Measurements from ENCODE around the gene LIPG. TPM values are rescaled to one million over a fixed set of nuclear protein-coding genes. Genes with fewer than 3 reads are reported as not detected.

The LIPG gene
- total and polyA plus RNA-seq, 2 of the 13 experiments (the other 11 are each of a cell fraction or from before 2014, with no cell fraction given) = 0.96 to 10.8 TPM

DNA sequence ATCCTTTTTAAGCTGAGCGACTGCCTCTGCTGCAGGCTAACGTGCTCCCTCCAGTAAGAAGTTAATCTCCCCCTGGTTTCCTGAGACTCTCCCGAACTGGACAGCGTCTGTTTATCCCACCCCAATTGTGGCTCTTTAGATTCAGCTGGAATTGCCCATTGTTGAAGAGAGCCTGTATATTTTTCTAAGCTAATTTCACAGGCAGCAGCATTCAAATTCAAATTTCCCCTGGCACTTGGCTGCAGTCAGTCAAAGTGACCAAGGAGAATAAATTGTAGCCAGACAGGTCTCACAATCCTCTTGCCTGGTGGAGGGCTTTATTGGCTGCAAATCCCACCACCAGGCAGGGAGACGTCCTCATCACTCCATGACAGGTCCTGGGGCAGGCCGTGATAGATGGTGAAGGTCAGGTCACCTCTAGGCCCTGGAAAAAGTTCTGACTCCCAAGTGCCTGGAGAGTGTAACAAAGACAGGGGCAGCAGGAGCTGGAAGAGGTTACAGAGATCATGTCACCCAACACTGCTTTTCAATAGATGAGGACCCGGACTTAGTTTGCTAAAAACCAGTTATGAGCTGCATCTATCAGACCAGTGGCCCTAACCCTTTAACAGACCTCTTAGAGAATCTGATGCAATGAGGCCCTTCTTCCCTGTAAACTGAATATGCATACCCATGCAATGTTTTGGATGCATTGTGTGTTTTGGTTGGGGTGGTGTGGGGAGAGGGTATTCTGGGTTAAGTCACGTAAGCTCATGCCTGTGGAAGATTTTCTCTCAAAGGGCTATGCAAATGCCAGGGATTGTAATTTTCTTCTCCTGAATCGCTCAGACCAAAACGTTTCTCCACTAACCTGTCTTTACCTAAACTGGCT is 42.5 kb upstream of the LIPG start:
- WGBS (ENCODE audit: low lambda C conversion rate) = 27% methylated on average over 9 of the region's 10 CpGs

More for the DNA sequence above, 42.5 kb upstream of the LIPG start:
- no TSS peak for BruUV-seq (replicated peaks)
- Histone ChIP-seq H3K36me3 (replicated peaks in 1 of 2; ENCODE audit: control insufficient read depth in 1 of 2, insufficient read depth in 2 of 2, low read length in 2 of 2) (no peaks in the 10 kb centered on the region), H3K9me3 (ENCODE audit: low read length) (no peaks in the 10 kb centered on the region), H3K79me2 (ENCODE audit: insufficient read depth, low read length) (no peaks in the 10 kb centered on the region), H4K20me1 (ENCODE audit: insufficient read depth, low read length) (no peaks in the 10 kb centered on the region), H3K4me1 (ENCODE audit: insufficient read depth, low read length) (peaks cover 6% of the 10 kb centered on the region), H3K27me3 (ENCODE audit: control insufficient read depth in 1 of 2, insufficient read depth in 2 of 2, low read length in 2 of 2) (peaks cover 2 to 7% of the 10 kb centered on the region in 2 experiments; a peak in 2 of 5 replicates), H3K9ac (ENCODE audit: insufficient read depth, low read depth, low read length) (no peak overlapping the region), H3K4me2 (ENCODE audit: low read depth, low read length) (no peak overlapping the region), H3K4me3 (replicated peaks in 1 of 3; ENCODE audit: insufficient read depth in 1 of 3, low read depth in 2 of 3, low read length in 3 of 3) (no peak overlapping the region), H3K27ac (ENCODE audit: extremely low read length, insufficient read depth, low read length) (no peak overlapping the region), H2AFZ (ENCODE audit: low read length) (no peak overlapping the region)
- in situ Hi-C loops (cut with HindIII; ENCODE audit: extremely low pct_ligation_motif_present, low pct_unique_long_range_greater_than_20kb) (no loop called here), intact Hi-C loops (cut with micrococcal nuclease; ENCODE audit: unreplicated experiment) (loop anchor here (10.0 kb wide), 1 partner anchor 215 kb away; no protein-coding TSS in a partner anchor)
- ChIA-PET POLR2A (no interaction called here), CTCF (ENCODE audit: low intra/inter-chr PET ratio, low total read pairs) (no interaction called here)
- no peak for TF ChIP-seq MEIS2 (CRISPR knock-in tag; IDR thresholded peaks at IDR 0.05)
- TF ChIP-seq, protein P1, sequence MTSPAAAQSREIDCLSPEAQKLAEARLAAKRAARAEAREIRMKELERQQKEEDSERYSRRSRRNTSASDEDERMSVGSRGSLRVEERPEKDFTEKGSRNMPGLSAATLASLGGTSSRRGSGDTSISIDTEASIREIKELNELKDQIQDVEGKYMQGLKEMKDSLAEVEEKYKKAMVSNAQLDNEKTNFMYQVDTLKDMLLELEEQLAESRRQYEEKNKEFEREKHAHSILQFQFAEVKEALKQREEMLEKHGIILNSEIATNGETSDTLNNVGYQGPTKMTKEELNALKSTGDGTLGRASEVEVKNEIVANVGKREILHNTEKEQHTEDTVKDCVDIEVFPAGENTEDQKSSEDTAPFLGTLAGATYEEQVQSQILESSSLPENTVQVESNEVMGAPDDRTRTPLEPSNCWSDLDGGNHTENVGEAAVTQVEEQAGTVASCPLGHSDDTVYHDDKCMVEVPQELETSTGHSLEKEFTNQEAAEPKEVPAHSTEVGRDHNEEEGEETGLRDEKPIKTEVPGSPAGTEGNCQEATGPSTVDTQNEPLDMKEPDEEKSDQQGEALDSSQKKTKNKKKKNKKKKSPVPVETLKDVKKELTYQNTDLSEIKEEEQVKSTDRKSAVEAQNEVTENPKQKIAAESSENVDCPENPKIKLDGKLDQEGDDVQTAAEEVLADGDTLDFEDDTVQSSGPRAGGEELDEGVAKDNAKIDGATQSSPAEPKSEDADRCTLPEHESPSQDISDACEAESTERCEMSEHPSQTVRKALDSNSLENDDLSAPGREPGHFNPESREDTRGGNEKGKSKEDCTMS (CRISPR knock-in tag; conservative IDR thresholded peaks at IDR 0.05) = no peak
- no peak for TF ChIP-seq ZNF367 (CRISPR knock-in tag; IDR thresholded peaks at IDR 0.05; ENCODE audit: borderline replicate concordance)
- no peak for TF ChIP-seq ZNF605 (CRISPR knock-in tag; IDR thresholded peaks at IDR 0.05)
- no peak for TF ChIP-seq U2AF1 (optimal IDR thresholded peaks at IDR 0.05; ENCODE audit: low read depth, low read length)
- TF ChIP-seq THAP11 (CRISPR knock-in tag; IDR thresholded peaks at IDR 0.05) = no peak
- no peak for TF ChIP-seq ZBTB21 (CRISPR knock-in tag; IDR thresholded peaks at IDR 0.05)
- TF ChIP-seq, protein P2, sequence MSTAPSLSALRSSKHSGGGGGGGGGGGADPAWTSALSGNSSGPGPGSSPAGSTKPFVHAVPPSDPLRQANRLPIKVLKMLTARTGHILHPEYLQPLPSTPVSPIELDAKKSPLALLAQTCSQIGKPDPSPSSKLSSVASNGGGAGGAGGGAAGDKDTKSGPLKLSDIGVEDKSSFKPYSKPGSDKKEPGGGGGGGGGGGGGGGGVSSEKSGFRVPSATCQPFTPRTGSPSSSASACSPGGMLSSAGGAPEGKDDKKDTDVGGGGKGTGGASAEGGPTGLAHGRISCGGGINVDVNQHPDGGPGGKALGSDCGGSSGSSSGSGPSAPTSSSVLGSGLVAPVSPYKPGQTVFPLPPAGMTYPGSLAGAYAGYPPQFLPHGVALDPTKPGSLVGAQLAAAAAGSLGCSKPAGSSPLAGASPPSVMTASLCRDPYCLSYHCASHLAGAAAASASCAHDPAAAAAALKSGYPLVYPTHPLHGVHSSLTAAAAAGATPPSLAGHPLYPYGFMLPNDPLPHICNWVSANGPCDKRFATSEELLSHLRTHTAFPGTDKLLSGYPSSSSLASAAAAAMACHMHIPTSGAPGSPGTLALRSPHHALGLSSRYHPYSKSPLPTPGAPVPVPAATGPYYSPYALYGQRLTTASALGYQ (CRISPR knock-in tag; IDR thresholded peaks at IDR 0.05) = no peak
- TF ChIP-seq, protein P3, sequence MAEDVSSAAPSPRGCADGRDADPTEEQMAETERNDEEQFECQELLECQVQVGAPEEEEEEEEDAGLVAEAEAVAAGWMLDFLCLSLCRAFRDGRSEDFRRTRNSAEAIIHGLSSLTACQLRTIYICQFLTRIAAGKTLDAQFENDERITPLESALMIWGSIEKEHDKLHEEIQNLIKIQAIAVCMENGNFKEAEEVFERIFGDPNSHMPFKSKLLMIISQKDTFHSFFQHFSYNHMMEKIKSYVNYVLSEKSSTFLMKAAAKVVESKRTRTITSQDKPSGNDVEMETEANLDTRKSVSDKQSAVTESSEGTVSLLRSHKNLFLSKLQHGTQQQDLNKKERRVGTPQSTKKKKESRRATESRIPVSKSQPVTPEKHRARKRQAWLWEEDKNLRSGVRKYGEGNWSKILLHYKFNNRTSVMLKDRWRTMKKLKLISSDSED (CRISPR knock-in tag; IDR thresholded peaks at IDR 0.05) = no peak
- no peak for TF ChIP-seq EHMT2 (IDR thresholded peaks at IDR 0.05; ENCODE audit: borderline replicate concordance, low read depth, low read length)
- TF ChIP-seq ZNF143 (CRISPR knock-in tag; IDR thresholded peaks at IDR 0.05) = no peak
- TF ChIP-seq ZNF567 (CRISPR knock-in tag; IDR thresholded peaks at IDR 0.05; ENCODE audit: borderline replicate concordance) = no peak
- no peak for TF ChIP-seq NR3C1 (CRISPR knock-in tag; IDR thresholded peaks at IDR 0.05)
- no peak for DNase-seq (ENCODE audit: low spot score)
- no peak for FAIRE-seq
- ATAC-seq = no peak; the same call in 2 of the 3 replicates
